Neural cell (in vitro differentiated cells): ENCODE data around the gene OVOL1. TPM values are rescaled to one million over a fixed set of nuclear protein-coding genes. Genes with fewer than 3 reads are reported as not detected.

Experiments used
- H2AFZ ChIP-seq: fragments of 200-600, 300-800 bp; sonication (generic), shearing (Covaris generic); 2 replicates; pipeline ENCODE4 v1.6.0; 2014; ENCODE audit warnings: low read depth, mild to moderate bottlenecking, antibody characterized with exemption, low read length, moderate library complexity
- H3F3A ChIP-seq: fragments of 200-600 bp; shearing (Covaris generic); 2 replicates; pipeline ENCODE4 v1.6.1; 2016; ENCODE audit warnings: mild to moderate bottlenecking, moderate library complexity, mixed read lengths, antibody characterized with exemption, low read length; ENCODE audit not compliant: insufficient read depth, poor library complexity, severe bottlenecking
- H3K27ac ChIP-seq: fragments of 200-600, 300-800 bp; sonication (generic), shearing (Covaris generic); 2 replicates; pipeline ENCODE4 v1.5.1; 2014; ENCODE audit warnings: mild to moderate bottlenecking, low read length, moderate library complexity
- H3K27me3 ChIP-seq: fragments of 300-800, 200-600 bp; sonication (generic), shearing (Covaris generic); 2 replicates; pipeline ENCODE4 v1.6.0; 2014; ENCODE audit warnings: mild to moderate bottlenecking, low read depth, low read length, moderate library complexity; ENCODE audit not compliant: insufficient read depth
- H3K36me3 ChIP-seq: fragments of 300-800, 200-600 bp; sonication (generic), shearing (Covaris generic); 2 replicates; pipeline ENCODE4 v1.5.1; 2014; ENCODE audit warnings: mild to moderate bottlenecking, antibody characterized with exemption, low read length, moderate library complexity; ENCODE audit not compliant: insufficient read depth
- H3K4me2 ChIP-seq: fragments of 300-800, 200-600 bp; sonication (generic), shearing (Covaris generic); 2 replicates; pipeline ENCODE4 v1.6.0; 2014; ENCODE audit warnings: mild to moderate bottlenecking, low read length
- H3K4me3 ChIP-seq: fragments of 300-800, 200-600 bp; sonication (generic), shearing (Covaris generic); 2 replicates; pipeline ENCODE4 v1.5.1; 2014; ENCODE audit warnings: mild to moderate bottlenecking, low read length, moderate library complexity
- H3K79me2 ChIP-seq: fragments of 200-600 bp; shearing (Covaris generic); replicated peaks from 2 replicates; pipeline ENCODE4 v1.6.0; 2014; ENCODE audit warnings: mild to moderate bottlenecking, low read length, moderate library complexity; ENCODE audit not compliant: insufficient read depth
- H3K9ac ChIP-seq: fragments of 300-800, 200-600 bp; sonication (generic), shearing (Covaris generic); 2 replicates; pipeline ENCODE4 v1.6.1; 2016; ENCODE audit warnings: mild to moderate bottlenecking, low read length, mixed read lengths
- H3K9me2 ChIP-seq: fragments of 200-600 bp; shearing (Covaris generic); 2 replicates; pipeline ENCODE4 v1.6.1; 2016; ENCODE audit warnings: mild to moderate bottlenecking, low read length, mixed read lengths; ENCODE audit not compliant: insufficient read depth
- H3K9me3 ChIP-seq: fragments of 200-600, 300-800 bp; sonication (generic), shearing (Covaris generic); 2 replicates; pipeline ENCODE4 v1.6.1; 2016; ENCODE audit warnings: mild to moderate bottlenecking, mixed run types, low read length, moderate library complexity, mixed read lengths
- H4K20me1 ChIP-seq: fragments of 200-600 bp; shearing (Covaris generic); 2 replicates; pipeline ENCODE4 v1.6.1; 2016; ENCODE audit warnings: mild to moderate bottlenecking, mixed run types; ENCODE audit not compliant: insufficient read depth
- EP300 ChIP-seq: fragments of 450-650 bp; conservative IDR thresholded peaks from 2 replicates; pipeline ENCODE4 v1.6.1; 2014; ENCODE audit warnings: antibody characterized with exemption, mild to moderate bottlenecking, moderate library complexity; ENCODE audit not compliant: poor library complexity, severe bottlenecking
- EZH2 ChIP-seq: fragments of 200-600, 300-800 bp; shearing (Covaris generic), sonication (generic); IDR thresholded peaks from 2 replicates; pipeline ENCODE4 v1.6.1; 2014; ENCODE audit warnings: antibody characterized with exemption, low read length, borderline replicate concordance, mild to moderate bottlenecking; ENCODE audit not compliant: insufficient read depth, poor library complexity, severe bottlenecking
- MXI1 ChIP-seq: fragments of 450-650 bp; conservative IDR thresholded peaks from 2 replicates; pipeline ENCODE4 v1.6.1; 2014; ENCODE audit warnings: antibody characterized with exemption, mild to moderate bottlenecking; ENCODE audit not compliant: poor library complexity, severe bottlenecking
- POLR2AphosphoS5 ChIP-seq: IDR thresholded peaks from 2 replicates; pipeline ENCODE4 v1.6.1; 2012
- RAD21 ChIP-seq: fragments of 450-650 bp; conservative IDR thresholded peaks from 2 replicates; pipeline ENCODE4 v1.6.1; 2014; ENCODE audit warnings: antibody characterized with exemption, mild to moderate bottlenecking, moderate library complexity
- SMC3 ChIP-seq: fragments of 450-650 bp; conservative IDR thresholded peaks from 2 replicates; pipeline ENCODE4 v1.6.1; 2014; ENCODE audit warnings: antibody characterized with exemption, mild to moderate bottlenecking, moderate library complexity; ENCODE audit not compliant: poor library complexity
- TAF1 ChIP-seq: IDR thresholded peaks from 2 replicates; pipeline ENCODE4 v1.6.1; 2012; ENCODE audit warnings: low read depth
- polyA plus RNA-seq: library from polyadenylated mRNA; depleted of rRNA; stranded (reverse); fragments of >200 nt; gene quantifications from 2 replicates; pipeline ENCODE4 v1.2.3, GENCODE V29; 2014
- TF ChIP-seq, protein P1 (sequence below): fragments of 450-650 bp; IDR thresholded peaks from 2 replicates; pipeline ENCODE4 v1.5.1; 2014; ENCODE audit warnings: antibody characterized with exemption, mild to moderate bottlenecking, moderate library complexity; ENCODE audit not compliant: poor library complexity, severe bottlenecking
- TF ChIP-seq, protein P2 (sequence below): IDR thresholded peaks from 2 replicates; pipeline ENCODE4 v1.6.1; 2012; ENCODE audit warnings: borderline replicate concordance

The OVOL1 gene
- polyA plus RNA-seq, 1 donor from 2014 or later, result not detected

GRCh38 chr11:65794570-65795510, 8.0 kb downstream of the OVOL1 start:
- Histone ChIP-seq H3K9me2 (no peaks in the 10 kb centered on the region), H3K27ac (no peak overlapping the region), H2AFZ (no peak overlapping the region), H3K27me3 (peaks cover 6% of the 10 kb centered on the region), H3F3A (no peaks in the 10 kb centered on the region), H3K4me2 (no peak overlapping the region), H3K9me3 (no peaks in the 10 kb centered on the region), H3K9ac (no peak overlapping the region), H4K20me1 (no peaks in the 10 kb centered on the region), H3K4me3 (no peak overlapping the region), H3K79me2 (no peaks in the 10 kb centered on the region), H3K36me3 (no peaks in the 10 kb centered on the region)
- TF ChIP-seq MXI1 (no peak), TAF1 (no peak), EZH2 (no peak), RAD21 (no peak), SMC3 (no peak), POLR2AphosphoS5 (no peak), EP300 (no peak)
- TF ChIP-seq, protein P1, sequence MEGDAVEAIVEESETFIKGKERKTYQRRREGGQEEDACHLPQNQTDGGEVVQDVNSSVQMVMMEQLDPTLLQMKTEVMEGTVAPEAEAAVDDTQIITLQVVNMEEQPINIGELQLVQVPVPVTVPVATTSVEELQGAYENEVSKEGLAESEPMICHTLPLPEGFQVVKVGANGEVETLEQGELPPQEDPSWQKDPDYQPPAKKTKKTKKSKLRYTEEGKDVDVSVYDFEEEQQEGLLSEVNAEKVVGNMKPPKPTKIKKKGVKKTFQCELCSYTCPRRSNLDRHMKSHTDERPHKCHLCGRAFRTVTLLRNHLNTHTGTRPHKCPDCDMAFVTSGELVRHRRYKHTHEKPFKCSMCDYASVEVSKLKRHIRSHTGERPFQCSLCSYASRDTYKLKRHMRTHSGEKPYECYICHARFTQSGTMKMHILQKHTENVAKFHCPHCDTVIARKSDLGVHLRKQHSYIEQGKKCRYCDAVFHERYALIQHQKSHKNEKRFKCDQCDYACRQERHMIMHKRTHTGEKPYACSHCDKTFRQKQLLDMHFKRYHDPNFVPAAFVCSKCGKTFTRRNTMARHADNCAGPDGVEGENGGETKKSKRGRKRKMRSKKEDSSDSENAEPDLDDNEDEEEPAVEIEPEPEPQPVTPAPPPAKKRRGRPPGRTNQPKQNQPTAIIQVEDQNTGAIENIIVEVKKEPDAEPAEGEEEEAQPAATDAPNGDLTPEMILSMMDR, result no peak
- TF ChIP-seq, protein P2, sequence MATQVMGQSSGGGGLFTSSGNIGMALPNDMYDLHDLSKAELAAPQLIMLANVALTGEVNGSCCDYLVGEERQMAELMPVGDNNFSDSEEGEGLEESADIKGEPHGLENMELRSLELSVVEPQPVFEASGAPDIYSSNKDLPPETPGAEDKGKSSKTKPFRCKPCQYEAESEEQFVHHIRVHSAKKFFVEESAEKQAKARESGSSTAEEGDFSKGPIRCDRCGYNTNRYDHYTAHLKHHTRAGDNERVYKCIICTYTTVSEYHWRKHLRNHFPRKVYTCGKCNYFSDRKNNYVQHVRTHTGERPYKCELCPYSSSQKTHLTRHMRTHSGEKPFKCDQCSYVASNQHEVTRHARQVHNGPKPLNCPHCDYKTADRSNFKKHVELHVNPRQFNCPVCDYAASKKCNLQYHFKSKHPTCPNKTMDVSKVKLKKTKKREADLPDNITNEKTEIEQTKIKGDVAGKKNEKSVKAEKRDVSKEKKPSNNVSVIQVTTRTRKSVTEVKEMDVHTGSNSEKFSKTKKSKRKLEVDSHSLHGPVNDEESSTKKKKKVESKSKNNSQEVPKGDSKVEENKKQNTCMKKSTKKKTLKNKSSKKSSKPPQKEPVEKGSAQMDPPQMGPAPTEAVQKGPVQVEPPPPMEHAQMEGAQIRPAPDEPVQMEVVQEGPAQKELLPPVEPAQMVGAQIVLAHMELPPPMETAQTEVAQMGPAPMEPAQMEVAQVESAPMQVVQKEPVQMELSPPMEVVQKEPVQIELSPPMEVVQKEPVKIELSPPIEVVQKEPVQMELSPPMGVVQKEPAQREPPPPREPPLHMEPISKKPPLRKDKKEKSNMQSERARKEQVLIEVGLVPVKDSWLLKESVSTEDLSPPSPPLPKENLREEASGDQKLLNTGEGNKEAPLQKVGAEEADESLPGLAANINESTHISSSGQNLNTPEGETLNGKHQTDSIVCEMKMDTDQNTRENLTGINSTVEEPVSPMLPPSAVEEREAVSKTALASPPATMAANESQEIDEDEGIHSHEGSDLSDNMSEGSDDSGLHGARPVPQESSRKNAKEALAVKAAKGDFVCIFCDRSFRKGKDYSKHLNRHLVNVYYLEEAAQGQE, result no peak

GRCh38 chr11:65796726-65797601, 10.1 kb downstream of the OVOL1 start:
- Histone ChIP-seq H3K9me2 (no peaks in the 10 kb centered on the region), H3K36me3 (no peaks in the 10 kb centered on the region), H3K79me2 (no peaks in the 10 kb centered on the region), H3K4me2 (no peak overlapping the region), H3F3A (no peaks in the 10 kb centered on the region), H3K27me3 (no peaks in the 10 kb centered on the region), H3K27ac (no peak overlapping the region), H3K9me3 (no peaks in the 10 kb centered on the region), H2AFZ (no peak overlapping the region), H3K4me3 (no peak overlapping the region), H4K20me1 (no peaks in the 10 kb centered on the region), H3K9ac (no peak overlapping the region)
- TF ChIP-seq POLR2AphosphoS5 (no peak), EP300 (no peak), EZH2 (no peak), TAF1 (no peak), SMC3 (no peak)
